Gastroesophageal sphincter (tissue), 4 donors: ENCODE results near the gene PRCP. TPM values are rescaled to one million over a fixed set of nuclear protein-coding genes. Genes with fewer than 3 reads are reported as not detected.
"Not testable (repeated sequence)": the region's sequence is repeated elsewhere in the genome, so short reads cannot be mapped to it uniquely, and the experiment has no call there.

ENCODE experiments used
- ATAC-seq: fragments of 150-250 bp; one replicate; pipeline ENCODE4 v1.9.1; 2016; ENCODE audit warnings: mild to moderate bottlenecking, moderate library complexity
- H3K27ac ChIP-seq, 4 donors: fragments of 200-600 bp; sonication (generic) in 3 of 4; 1 replicate in 3 of 4; 2 replicates in 1 of 4; pipeline ENCODE4 v1.5.1; 2016 to 2019
- H3K27me3 ChIP-seq: fragments of 200-600 bp; sonication (generic); one replicate; pipeline ENCODE4 v1.5.1; 2019
- H3K36me3 ChIP-seq, 2 donors: fragments of 200-600 bp; sonication (generic); one replicate each; pipeline ENCODE4 v1.5.1; 2019; ENCODE audit warnings: control low read depth in 1 of 2
- H3K4me1 ChIP-seq, 3 donors: fragments of 200-600 bp; sonication (generic); 1 replicate in 2 of 3; 2 replicates in 1 of 3; pipeline ENCODE4 v1.5.1; 2016 to 2019; ENCODE audit warnings: control low read depth in 2 of 3
- H3K4me3 ChIP-seq, 2 donors: fragments of 200-600 bp; sonication (generic); one replicate each; pipeline ENCODE4 v1.5.1; 2019; ENCODE audit warnings: mild to moderate bottlenecking in 1 of 2, moderate library complexity in 1 of 2
- H3K9me3 ChIP-seq, 3 donors: fragments of 200-600 bp; sonication (generic); one replicate each; pipeline ENCODE4 v1.5.1; 2017 to 2019; ENCODE audit warnings: control low read depth in 2 of 3
- CTCF ChIP-seq, 4 experiments: fragments of 200-600 bp in 2 of 4; fragments of 450-650 bp in 2 of 4; sonication (generic) in 1 of 4; IDR thresholded peaks; one replicate each; pipeline ENCODE4 v1.5.1; 2017 to 2019; ENCODE audit warnings: antibody characterized with exemption in 4 of 4, mild to moderate bottlenecking in 2 of 4, moderate library complexity in 2 of 4
- EP300 ChIP-seq: sonication (generic); formaldehyde crosslinking; IDR thresholded peaks from one replicate; pipeline ENCODE4 v1.6.1; 2017; ENCODE audit warnings: antibody characterized with exemption, mild to moderate bottlenecking
- POLR2A ChIP-seq, 2 donors: fragments of 450-650 bp; IDR thresholded peaks; one replicate each; pipeline ENCODE4 v1.6.1; 2017; ENCODE audit warnings: antibody characterized with exemption in 2 of 2, mild to moderate bottlenecking in 2 of 2, moderate library complexity in 1 of 2
- POLR2AphosphoS5 ChIP-seq: sonication (generic); formaldehyde crosslinking; IDR thresholded peaks from one replicate; pipeline ENCODE4 v1.6.1; 2017; ENCODE audit warnings: antibody characterized with exemption
- WGBS, 2 donors: methylation state at CpG; one replicate each; pipeline ENCODE4 v1.1.5; 2018; ENCODE audit warnings: low coverage in 1 of 2; 5-methylcytosine and 5-hydroxymethylcytosine counted together
- total RNA-seq, 4 donors: library from RNA; depleted of rRNA; stranded (reverse); fragments of >200 nt; gene quantifications; one replicate each; pipeline ENCODE4 v1.1.0, GENCODE V29; 2016

Gene PRCP
- total RNA-seq, 4 donors from 2014 or later: 22.8 to 62.2 (median 42.4) TPM

- 61 to 81% methylated on average over 2 of the region's 2 CpGs for WGBS, 2 donors
Observed at GRCh38 chr11:82930734-82931133, 30.5 kb upstream of the PRCP start.

GRCh38 chr11:82930229-82930628 lies 30.0 kb upstream of the PRCP start:
- no peaks in the 10 kb centered on the region for H3K36me3 ChIP-seq
- WGBS, 2 donors: 81 to 93% methylated on average over 3 of the region's 3 CpGs
- no peak overlapping the region for H3K27ac ChIP-seq
- no peaks in the 10 kb centered on the region for H3K27me3 ChIP-seq
- ATAC-seq: no peak
- H3K4me1 ChIP-seq: no peaks in the 10 kb centered on the region
- no peak overlapping the region for H3K4me3 ChIP-seq
- TF ChIP-seq POLR2A (IDR thresholded peaks at IDR 0.05): no peak
- no peak for TF ChIP-seq POLR2AphosphoS5
- no peak for TF ChIP-seq EP300
- no peak for TF ChIP-seq CTCF (IDR thresholded peaks at IDR 0.05)
- H3K9me3 ChIP-seq: no peaks in the 10 kb centered on the region

More at GRCh38 chr11:82930734-82931133, 30.5 kb upstream of the PRCP start:
- H3K4me3 ChIP-seq: no peak overlapping the region
- H3K36me3 ChIP-seq: no peaks in the 10 kb centered on the region
- no peaks in the 10 kb centered on the region for H3K9me3 ChIP-seq
- H3K27me3 ChIP-seq: no peaks in the 10 kb centered on the region
- no peak for ATAC-seq
- H3K4me1 ChIP-seq: no peaks in the 10 kb centered on the region
- no peak overlapping the region for H3K27ac ChIP-seq
- TF ChIP-seq POLR2A (IDR thresholded peaks at IDR 0.05): no peak
- TF ChIP-seq CTCF (IDR thresholded peaks at IDR 0.05): no peak
- TF ChIP-seq POLR2AphosphoS5: no peak
- no peak for TF ChIP-seq EP300

GRCh38 chr11:82929121-82929520 lies 28.9 kb upstream of the PRCP start:
- H3K27me3 ChIP-seq: no peaks in the 10 kb centered on the region
- WGBS, 2 donors: 97 to 100% methylated on average over 3 to 8 of the region's 10 CpGs

GRCh38 chr11:82927264-82927880 lies 27.1 kb upstream of the PRCP start:
- no peaks in the 10 kb centered on the region for H3K36me3 ChIP-seq
- no peak overlapping the region for H3K4me3 ChIP-seq
- H3K4me1 ChIP-seq: no peaks in the 10 kb centered on the region
- H3K27me3 ChIP-seq: no peaks in the 10 kb centered on the region
- peak; percentile 43 for ATAC-seq
- peak; percentile 70 to 80 (median 74) for TF ChIP-seq CTCF (IDR thresholded peaks at IDR 0.05)
- no peak for TF ChIP-seq EP300
- no peaks in the 10 kb centered on the region for H3K9me3 ChIP-seq
- no peak overlapping the region for H3K27ac ChIP-seq

More at GRCh38 chr11:82929121-82929520, 28.9 kb upstream of the PRCP start:
- H3K27ac ChIP-seq: no peak overlapping the region
- no peaks in the 10 kb centered on the region for H3K9me3 ChIP-seq
- no peak overlapping the region for H3K4me3 ChIP-seq
- no peaks in the 10 kb centered on the region for H3K36me3 ChIP-seq
- no peaks in the 10 kb centered on the region for H3K4me1 ChIP-seq
- no peak for ATAC-seq
- TF ChIP-seq EP300 (no peak), CTCF (IDR thresholded peaks at IDR 0.05) (no peak), POLR2A (IDR thresholded peaks at IDR 0.05) (no peak), POLR2AphosphoS5 (no peak)

GRCh38 chr11:82924522-82925224 lies 24.4 kb upstream of the PRCP start:
- WGBS, 2 donors: 89 to 96% methylated on average over 4 of the region's 5 CpGs
- ATAC-seq: no peak
- H3K27ac ChIP-seq: no peak overlapping the region
- H3K36me3 ChIP-seq: no peaks in the 10 kb centered on the region
- H3K4me3 ChIP-seq: no peak overlapping the region
- no peak for TF ChIP-seq POLR2AphosphoS5
- no peak for TF ChIP-seq POLR2A (IDR thresholded peaks at IDR 0.05)
- TF ChIP-seq CTCF (IDR thresholded peaks at IDR 0.05): no peak
- no peak for TF ChIP-seq EP300
- no peaks in the 10 kb centered on the region for H3K9me3 ChIP-seq
- no peaks in the 10 kb centered on the region for H3K27me3 ChIP-seq
- no peaks in the 10 kb centered on the region for H3K4me1 ChIP-seq

- H3K27me3 ChIP-seq, H3K36me3 ChIP-seq, H3K9me3 ChIP-seq, H3K4me1 ChIP-seq, H3K4me3 ChIP-seq, H3K27ac ChIP-seq, ATAC-seq: not testable (repeated sequence)
- 82 to 100% methylated on average over 1 to 7 of the region's 8 CpGs for WGBS, 2 donors
Observed at GRCh38 chr11:82922396-82923173, 22.4 kb upstream of the PRCP start.

- 73 to 75% methylated on average over 3 of the region's 3 CpGs for WGBS, 2 donors
- H3K36me3 ChIP-seq, H3K9me3 ChIP-seq, H3K4me1 ChIP-seq, ATAC-seq, H3K4me3 ChIP-seq, H3K27me3 ChIP-seq, H3K27ac ChIP-seq: not testable (repeated sequence)
Observed at GRCh38 chr11:82920227-82920626, 20.0 kb upstream of the PRCP start.
